Fibroblast of pulmonary artery (primary cell): ENCODE data around the gene S100Z.

Source experiments
- DNase-seq: peaks from one replicate; pipeline ENCODE4 v3.0.0-alpha.2; 2010; ENCODE audit warnings: low read depth
- H3K4me3 ChIP-seq: replicated peaks from 2 replicates; pipeline ENCODE4 v1.5.1; 2011; ENCODE audit warnings: low read depth, mild to moderate bottlenecking, control low read depth, low read length, moderate library complexity
- CTCF ChIP-seq: IDR thresholded peaks from 2 replicates; pipeline ENCODE4 v1.5.1; 2011; ENCODE audit warnings: mild to moderate bottlenecking, control low read depth, low read length, inconsistent platforms; ENCODE audit errors: missing control alignments

S100Z gene

GRCh38 chr5:76964060-76964459 is 114.2 kb downstream of the S100Z start:
- DNase-seq: no peak
- no peak overlapping the region for H3K4me3 ChIP-seq
- no peak for TF ChIP-seq CTCF
